ENCODE results near the gene BCCIP.
A peak's percentile ranks its signal among the peaks of the same experiment; 100 is the strongest.

BCCIP gene

DNA sequence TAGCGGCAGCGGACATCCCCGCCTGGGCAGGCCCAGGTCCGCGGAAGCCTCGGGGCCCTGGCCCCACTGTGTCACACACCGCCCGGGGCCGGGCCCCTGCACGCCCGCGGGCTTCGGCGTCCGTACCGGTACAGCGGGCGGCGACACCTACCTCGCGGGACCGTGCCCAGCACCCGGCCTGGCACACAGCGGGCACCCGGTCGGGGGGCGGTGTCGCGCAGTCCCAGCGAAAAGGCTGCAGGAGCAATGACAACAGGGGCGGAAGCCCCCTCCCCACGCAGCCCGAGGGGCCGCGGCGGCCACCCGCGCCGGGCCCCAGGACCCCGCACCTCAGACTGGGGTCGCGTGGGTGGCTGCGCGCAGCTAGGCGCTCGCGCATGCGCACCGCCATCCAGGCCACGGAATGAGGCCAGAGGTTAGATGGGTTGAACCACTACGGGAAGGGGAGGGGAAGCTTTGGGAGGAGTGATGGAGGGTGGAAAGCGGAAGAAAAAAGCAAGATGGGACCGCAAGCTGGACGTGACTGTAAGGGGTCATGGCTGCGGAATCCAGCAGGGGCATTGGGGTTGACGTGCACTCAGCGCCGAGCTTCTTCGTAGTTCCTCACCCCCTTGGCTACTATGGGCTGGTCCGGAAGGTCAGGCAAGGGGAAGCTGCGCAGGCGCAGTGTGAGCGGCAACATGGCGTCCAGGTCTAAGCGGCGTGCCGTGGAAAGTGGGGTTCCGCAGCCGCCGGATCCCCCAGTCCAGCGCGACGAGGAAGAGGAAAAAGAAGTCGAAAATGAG lies at the start of gene BCCIP, which contains the start of gene UROS:
Gene BCCIP (plus strand): TSS at position 669 of the 785 bp plus-strand sequence. CDS start 12 bp downstream, at position 681.
Gene UROS (minus strand): TSS at position 381 of the 785 bp plus-strand sequence. CDS start 6,759 bp downstream, outside the sequence.
- DNase-seq, result peak; percentile 90

GRCh38 chr10:125773687-125774543 lies 49.4 kb upstream of the BCCIP start:
- DNase-seq, result no peak

GRCh38 chr10:125774581-125775191 lies 48.7 kb upstream of the BCCIP start:
- DNase-seq, result no peak

GRCh38 chr10:125775491-125776106 lies 47.7 kb upstream of the BCCIP start, which contains the start of gene MMP21:
TSS of gene MMP21 (minus strand) at chr10:125775821. CDS start at chr10:125775821, 0 bp downstream.
- DNase-seq, result no peak

DNA sequence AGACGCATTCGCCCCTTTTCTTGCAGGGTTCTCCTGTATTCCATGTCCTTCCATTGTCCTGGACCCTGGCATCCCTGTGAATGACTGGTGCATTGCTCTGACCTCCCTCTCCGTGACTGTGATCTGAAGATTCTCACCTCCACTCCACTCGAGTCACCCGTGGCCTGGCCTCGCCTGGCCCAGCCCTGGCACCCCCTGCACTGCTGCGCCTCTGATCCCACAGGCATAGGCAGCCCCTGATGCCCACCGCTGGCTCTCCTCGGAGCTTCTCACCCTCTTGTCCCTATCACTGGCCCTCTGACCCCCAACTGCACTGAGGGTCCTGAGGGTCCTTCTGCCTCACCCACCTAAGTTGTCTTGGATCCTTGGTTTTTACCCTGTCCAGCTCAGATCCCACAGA lies 45.5 kb upstream of the BCCIP start:
- no peak for DNase-seq

DNA sequence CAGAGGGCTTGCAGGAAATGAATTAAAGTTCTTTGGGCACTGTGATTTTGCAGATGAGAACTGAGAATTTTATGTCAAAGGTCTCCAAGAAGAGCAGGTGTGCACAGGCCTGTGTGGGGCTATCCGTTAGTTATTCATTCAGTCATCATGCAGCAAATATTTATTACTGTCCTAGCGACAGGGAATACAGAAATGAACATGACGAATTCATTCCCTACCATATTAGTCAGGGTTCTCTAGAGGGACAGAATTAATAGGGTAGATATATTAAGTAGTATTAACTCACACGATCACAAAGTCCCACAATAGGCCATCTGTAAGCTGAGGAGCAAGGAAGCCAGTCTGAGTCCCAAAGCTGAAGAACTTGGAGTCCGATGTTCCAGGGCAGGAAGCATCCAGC lies 44.8 kb upstream of the BCCIP start:
- DNase-seq, result no peak

GRCh38 chr10:125779403-125780327 lies 43.7 kb upstream of the BCCIP start:
- no peak for DNase-seq

- no peak for DNase-seq
Observed at GRCh38 chr10:125781374-125781773, 42.0 kb upstream of the BCCIP start.

DNA sequence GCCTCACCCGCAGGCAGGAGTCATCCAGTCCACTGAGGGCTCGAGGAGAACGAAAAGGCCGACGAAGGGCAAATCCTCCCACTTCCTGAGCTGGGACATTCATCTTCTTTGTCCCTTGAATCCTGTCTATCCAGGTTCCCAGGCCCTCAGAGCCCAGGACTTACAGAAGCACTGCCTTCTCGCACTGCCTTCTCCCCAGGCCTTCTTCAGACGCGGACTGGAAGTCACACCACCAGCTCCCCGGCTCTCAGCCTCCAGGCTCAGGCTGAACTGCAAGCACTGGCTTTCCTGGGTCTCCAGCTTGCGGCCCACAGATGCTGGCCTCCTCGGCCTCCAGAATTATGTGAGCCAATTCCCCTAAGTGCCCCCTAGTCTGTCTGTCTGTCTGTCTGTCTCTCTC lies 41.3 kb upstream of the BCCIP start:
- DNase-seq, result no peak

- DNase-seq, result peak; percentile 69
Observed at GRCh38 chr10:125782616-125783015, 40.7 kb upstream of the BCCIP start.

DNA sequence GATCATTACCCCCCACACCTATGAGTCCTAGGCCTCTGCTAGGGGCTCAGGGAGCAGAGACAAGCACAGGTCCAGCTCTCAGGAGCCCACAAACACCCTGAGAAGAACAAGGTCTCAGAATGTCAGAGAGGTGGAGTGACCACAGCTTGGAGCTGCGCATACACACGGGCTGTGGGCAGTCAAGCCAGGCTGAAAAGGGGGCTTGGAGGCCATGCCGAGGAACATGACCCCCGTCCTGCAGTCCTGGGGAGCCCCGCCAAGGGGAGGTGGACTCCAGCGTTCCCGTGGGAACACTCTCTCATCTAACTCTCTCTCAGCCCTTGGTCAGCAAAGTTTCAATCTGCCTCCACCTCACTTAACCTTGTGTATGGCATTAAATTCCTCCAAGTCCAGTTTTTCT lies 39.9 kb upstream of the BCCIP start:
- no peak for DNase-seq

DNA sequence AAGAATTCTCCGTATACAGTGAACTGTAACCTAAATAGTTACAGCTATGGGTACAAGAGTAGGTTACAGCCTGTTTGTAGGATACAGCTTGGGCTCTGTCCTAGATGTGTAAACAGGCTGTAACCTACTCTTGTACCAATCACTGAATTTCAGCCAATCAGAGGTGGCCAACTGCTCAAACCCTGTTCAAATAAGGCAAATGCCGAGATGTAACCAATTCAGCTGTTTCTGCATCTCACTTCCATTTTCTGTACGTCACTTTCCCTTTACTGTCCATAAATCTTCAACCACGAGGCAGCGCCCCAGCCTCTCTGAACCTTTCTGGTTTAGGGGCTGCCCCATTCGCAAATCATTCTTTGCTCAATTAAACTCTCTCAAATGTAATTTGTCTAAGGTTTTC lies 39.4 kb upstream of the BCCIP start:
- no peak for DNase-seq

DNA sequence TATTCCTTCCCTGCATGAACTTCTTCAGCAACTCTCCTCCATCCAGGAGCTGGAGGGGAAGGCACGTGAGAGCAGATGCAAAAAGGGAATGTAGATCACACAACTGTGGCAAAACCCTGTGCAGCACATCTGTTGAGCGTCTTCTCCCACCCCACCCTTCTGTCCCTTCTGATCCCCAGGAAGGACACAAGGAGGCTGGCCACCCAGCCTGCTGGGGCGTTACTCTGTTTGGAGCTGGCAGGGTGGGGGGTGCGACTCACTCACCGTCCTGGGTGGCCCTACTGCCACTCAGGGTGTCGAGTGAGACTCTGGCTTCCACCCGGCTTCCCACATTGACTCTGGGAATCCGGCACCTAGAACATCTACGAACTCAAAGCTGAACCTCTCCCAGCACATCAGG lies 37.6 kb upstream of the BCCIP start:
- no peak for DNase-seq

GRCh38 chr10:125788156-125789034 lies 35.0 kb upstream of the BCCIP start:
- no peak for DNase-seq

DNA sequence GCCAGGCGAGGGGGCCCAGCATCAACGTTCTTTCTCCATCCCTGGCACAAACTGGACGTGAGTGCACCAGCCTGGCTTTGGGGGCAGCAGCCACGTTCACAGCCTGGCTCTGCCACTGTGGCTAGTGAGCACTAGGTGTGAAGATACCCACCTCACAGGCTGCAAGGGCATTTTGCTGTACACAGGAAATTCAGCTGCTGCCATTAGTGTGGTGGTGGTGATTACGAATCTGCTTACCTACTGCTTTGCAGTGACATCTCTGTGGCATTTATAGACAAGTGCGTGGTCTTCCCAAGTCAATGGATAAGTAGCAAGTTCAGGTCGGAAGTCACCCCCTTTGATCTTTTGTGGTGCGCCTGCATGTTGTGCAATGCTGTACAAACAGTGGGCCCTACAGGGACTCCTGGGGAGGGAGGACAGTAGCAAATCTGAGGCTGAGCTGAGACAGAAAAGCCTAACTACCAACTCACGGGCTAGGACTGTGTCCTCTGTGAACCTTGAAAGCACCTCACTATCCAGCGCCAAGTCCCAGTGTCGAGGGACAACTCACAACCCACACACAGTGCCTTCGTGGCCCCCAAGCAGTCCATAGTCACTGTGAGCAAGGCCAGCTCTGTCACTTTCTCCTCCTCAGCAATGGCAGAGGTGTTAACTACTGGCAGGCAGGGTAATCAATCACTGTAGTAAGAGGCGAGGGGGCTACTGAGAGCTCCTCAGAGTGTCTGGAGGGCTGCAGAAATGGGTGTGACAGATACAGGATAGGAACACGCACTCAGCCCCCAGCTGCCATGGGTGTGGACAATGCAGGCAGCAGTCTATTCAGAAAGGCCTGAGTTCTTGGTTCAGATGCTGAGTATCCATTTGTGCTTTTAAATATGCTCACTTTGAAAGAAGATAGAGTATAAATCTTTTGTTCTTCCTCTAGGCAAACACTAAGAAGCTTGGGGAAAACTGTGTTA lies 30.7 kb upstream of the BCCIP start:
- DNase-seq, result no peak

DNA sequence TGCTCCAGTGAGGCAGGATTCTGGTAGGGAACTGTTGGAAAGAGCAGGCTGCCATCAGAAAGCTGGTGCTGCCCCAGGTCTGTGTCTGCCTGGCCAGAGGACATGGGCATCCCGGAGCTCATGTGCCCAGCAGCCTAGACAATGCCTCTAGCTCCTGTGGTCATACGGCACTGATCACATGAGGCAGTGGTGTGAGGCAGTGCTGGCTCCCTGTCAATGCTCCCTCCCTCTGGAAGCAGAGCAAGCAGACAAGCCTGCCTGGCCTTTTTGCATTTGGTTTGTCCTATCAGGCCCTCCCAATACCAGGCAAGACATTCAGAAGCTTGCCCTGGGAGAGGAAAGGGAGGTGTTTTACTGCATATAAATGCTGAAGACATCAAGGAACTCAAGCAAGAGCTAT lies 28.2 kb upstream of the BCCIP start:
- DNase-seq, result no peak

- DNase-seq, result no peak
Observed at GRCh38 chr10:125795637-125796190, 27.6 kb upstream of the BCCIP start.

DNA sequence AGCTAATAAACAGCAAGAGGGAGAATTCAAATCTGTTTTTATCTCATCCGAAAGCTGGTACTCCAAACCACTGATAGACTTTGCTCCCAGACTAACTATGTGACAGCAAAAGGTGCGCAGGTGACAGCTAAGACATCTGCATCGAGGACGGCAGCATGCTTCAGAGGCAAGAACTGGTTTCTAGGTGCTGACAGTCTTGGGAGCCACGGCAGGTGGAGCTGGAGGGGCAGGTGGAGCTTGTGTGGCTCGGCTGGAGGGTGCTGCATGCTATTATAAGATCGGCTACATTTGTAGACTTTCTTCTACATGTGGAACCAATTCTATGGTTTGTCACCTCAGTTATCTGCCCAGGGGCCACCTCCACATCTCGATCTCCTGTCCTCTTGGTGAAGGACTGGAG lies 25.9 kb upstream of the BCCIP start:
- no peak for DNase-seq
